Erythroblast (primary cell): ENCODE measurements around the gene RBFOX2.

Experiments
- GATA1 ChIP-seq: IDR thresholded peaks from 2 replicates; pipeline ENCODE4 v1.6.1; 2011; ENCODE audit warnings: low read depth, mild to moderate bottlenecking, control low read depth, low read length, moderate library complexity
- POLR2A ChIP-seq: IDR thresholded peaks from 2 replicates; pipeline ENCODE4 v1.6.1; 2011; ENCODE audit warnings: mild to moderate bottlenecking, low read length

DNA sequence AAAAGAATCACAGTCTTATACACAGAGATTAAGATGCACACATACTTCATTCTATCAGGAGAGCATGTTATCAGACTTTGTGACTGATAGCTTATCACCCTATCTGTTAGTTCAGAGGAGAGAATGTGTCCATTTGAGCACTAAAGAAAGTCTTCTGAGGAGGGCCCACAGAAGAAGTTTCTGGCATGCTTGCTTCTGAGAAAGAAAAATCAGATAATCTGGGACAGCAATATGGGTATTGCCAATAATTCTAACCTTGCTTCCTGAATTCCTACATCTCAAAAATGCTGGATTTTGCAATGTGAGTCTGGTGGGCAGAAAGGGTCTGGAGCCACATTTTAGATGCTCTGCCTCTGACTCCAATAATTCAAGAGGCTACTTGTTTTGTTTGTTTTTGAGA is 128.9 kb downstream of the RBFOX2 start:
- TF ChIP-seq POLR2A (no peak), GATA1 (no peak)
